ENCODE data around the gene ANKLE2.
A peak's percentile ranks its signal among the peaks of the same experiment; 100 is the strongest.

The ANKLE2 gene

GRCh38 chr12:132687211-132688164, 74.1 kb downstream of the ANKLE2 start, which contains the start of the genes POLE and PXMP2:
POLE (minus strand) TSS chr12:132687342; CDS start chr12:132687315, 27 bp downstream.
PXMP2 (plus strand) TSS chr12:132687587; CDS start chr12:132687671, 84 bp downstream.
- peak; percentile 85 to 88 for DNase-seq (ENCODE audit: low read depth in 2 of 2)

GRCh38 chr12:132686825-132687210, 74.8 kb downstream of the ANKLE2 start:
- no peak for DNase-seq (ENCODE audit: low read depth in 2 of 2)

GRCh38 chr12:132685400-132685799, 76.2 kb downstream of the ANKLE2 start:
- DNase-seq (ENCODE audit: low read depth in 2 of 2): no peak

GRCh38 chr12:132677492-132677891, 84.1 kb downstream of the ANKLE2 start:
- DNase-seq (ENCODE audit: low read depth in 2 of 2): no peak

GRCh38 chr12:132675757-132676432, 85.7 kb downstream of the ANKLE2 start:
- DNase-seq (ENCODE audit: low read depth in 2 of 2): no peak

Measured in activated CD8-positive, alpha-beta memory T cell treated with anti-CD3 and anti-CD28 coated beads for 4 hours (primary cell).